ENCODE measurements around the gene DGCR2. TPM values are rescaled to one million over a fixed set of nuclear protein-coding genes. Genes with fewer than 3 reads are reported as not detected.

Gene DGCR2
- total and polyA plus RNA-seq, 11 donors = 26.0 to 53.3 (median 41.2) TPM

DNA sequence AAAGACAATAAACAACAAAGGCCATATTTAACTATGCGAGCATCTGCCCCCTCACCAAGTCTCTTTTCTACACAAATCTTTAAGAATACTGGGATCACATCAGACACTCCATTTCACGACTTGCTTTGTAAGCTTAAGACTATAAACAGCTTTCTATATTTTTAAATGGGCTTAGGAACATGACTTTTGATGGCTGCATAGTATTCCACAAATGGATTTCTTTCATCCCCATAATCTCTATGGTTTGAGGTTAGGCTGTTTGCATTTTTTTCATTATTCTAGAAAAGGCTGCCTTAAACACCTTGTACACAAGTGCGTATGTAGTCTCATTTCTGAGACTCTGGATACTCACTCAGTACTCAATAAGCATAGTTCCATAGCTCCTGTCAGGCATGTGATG is 52.8 kb downstream of the DGCR2 start:
- Histone ChIP-seq H3K9me3 (no peaks in the 10 kb centered on the region), H3K4me3 (no peak overlapping the region), H3K27ac (no peak overlapping the region), H3K36me3 (peaks cover 0 to 77% (median 58%) of the 10 kb centered on the region in 9 donors), H3K27me3 (no peaks in the 10 kb centered on the region), H3K4me1 (peaks cover 0 to 10% (median 0%) of the 10 kb centered on the region in 12 donors)
- TF ChIP-seq, protein P1, sequence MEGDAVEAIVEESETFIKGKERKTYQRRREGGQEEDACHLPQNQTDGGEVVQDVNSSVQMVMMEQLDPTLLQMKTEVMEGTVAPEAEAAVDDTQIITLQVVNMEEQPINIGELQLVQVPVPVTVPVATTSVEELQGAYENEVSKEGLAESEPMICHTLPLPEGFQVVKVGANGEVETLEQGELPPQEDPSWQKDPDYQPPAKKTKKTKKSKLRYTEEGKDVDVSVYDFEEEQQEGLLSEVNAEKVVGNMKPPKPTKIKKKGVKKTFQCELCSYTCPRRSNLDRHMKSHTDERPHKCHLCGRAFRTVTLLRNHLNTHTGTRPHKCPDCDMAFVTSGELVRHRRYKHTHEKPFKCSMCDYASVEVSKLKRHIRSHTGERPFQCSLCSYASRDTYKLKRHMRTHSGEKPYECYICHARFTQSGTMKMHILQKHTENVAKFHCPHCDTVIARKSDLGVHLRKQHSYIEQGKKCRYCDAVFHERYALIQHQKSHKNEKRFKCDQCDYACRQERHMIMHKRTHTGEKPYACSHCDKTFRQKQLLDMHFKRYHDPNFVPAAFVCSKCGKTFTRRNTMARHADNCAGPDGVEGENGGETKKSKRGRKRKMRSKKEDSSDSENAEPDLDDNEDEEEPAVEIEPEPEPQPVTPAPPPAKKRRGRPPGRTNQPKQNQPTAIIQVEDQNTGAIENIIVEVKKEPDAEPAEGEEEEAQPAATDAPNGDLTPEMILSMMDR (IDR thresholded peaks at IDR 0.05) = no peak
- TF ChIP-seq POLR2A (IDR thresholded peaks at IDR 0.05) = no peak
- no peak for ATAC-seq
- intact Hi-C loops (cut with DNase I) = loop anchor here in 1 of 10 donors (10.0 kb wide), 1 partner anchor 55 kb away; the partner anchor contains the start of gene DGCR2
- 96 to 99% (median 98%) methylated on average over 3 of the region's 3 CpGs for WGBS, 4 donors
- no peak for DNase-seq

DNA sequence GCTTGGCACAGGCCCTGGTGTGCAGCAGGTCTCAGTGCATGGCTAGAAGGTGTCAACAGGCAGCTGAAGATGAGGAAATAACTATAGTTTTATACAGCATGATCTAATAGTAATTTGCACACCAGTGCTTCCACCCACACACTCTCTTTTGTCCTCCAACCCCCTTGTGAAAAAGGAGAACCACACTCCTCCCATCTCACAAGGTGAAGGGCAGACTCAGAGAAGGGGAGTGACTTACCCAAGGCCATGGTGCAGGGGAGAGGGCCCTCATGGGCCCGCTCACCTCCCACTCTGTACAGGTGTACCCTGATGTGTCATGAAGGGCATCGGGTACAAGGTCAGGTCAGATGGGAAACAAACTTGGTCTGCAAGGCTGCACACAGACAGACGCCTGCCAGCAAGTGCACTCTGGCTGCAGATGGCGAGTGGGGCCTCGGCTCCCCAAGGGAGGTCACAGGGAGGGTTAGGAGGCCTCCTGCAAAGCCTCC is 53.4 kb downstream of the DGCR2 start:
- Histone ChIP-seq H3K4me1 (peaks cover 0 to 10% (median 0%) of the 10 kb centered on the region in 12 donors), H3K36me3 (peaks cover 0 to 80% (median 64%) of the 10 kb centered on the region in 9 donors), H3K9me3 (no peaks in the 10 kb centered on the region), H3K27me3 (no peaks in the 10 kb centered on the region), H3K4me3 (no peak overlapping the region), H3K27ac (no peak overlapping the region)
- intact Hi-C loops (cut with DNase I) = loop anchor here in 1 of 10 donors (10.0 kb wide), 1 partner anchor 56 kb away; the partner anchor contains the start of gene DGCR2
- no peak for TF ChIP-seq POLR2A (IDR thresholded peaks at IDR 0.05)
- TF ChIP-seq, protein P1 (IDR thresholded peaks at IDR 0.05) = no peak
- DNase-seq (no peak), ATAC-seq (no peak)
- 80 to 92% (median 86%) methylated on average over 5 of the region's 5 CpGs for WGBS, 4 donors

DNA sequence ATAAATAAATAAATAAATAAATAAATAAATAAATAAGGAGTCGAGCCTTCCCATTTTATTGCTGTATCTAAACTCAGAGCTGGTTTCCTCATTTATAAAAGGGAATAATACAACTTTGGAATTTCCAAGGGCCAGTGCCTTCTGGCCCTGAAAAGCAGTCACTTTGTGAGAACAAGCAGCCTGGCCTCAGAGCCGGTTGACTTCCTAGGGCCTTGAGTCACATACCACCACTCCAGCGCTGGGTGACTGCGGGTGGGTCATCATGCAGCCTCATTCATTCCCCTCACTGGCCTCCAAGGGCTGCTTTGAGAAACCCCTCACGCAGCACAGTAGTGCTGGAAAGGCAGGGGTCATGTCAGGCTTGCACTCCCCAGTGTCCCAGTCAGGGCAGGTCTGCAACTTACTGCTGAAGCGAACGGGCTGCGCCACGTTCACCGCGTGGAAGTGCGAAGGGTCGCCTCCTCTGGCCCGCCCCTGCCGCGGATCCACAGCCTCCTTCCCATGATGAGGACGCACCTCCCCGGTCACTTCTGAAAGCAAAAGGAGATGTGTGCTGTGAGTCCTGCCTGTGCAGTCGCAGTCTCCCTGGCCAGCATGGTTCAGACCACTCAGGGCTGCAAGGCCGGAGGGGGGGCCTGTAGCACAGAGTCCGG is 54.4 kb downstream of the DGCR2 start:
- WGBS, 4 donors = 93 to 97% (median 94%) methylated on average over 9 to 21 of the region's 21 CpGs
- ATAC-seq (no peak), DNase-seq (no peak)
- Histone ChIP-seq H3K27me3 (no peaks in the 10 kb centered on the region), H3K9me3 (no peaks in the 10 kb centered on the region), H3K36me3 (peaks cover 0 to 90% (median 72%) of the 10 kb centered on the region in 9 donors), H3K4me3 (no peak overlapping the region), H3K4me1 (peaks cover 0 to 13% (median 0%) of the 10 kb centered on the region in 12 donors), H3K27ac (no peak overlapping the region)
- intact Hi-C loops (cut with DNase I) = loop anchor here in 1 of 10 donors (10.0 kb wide), 1 partner anchor 57 kb away; the partner anchor contains the start of gene DGCR2
- TF ChIP-seq, protein P1 (IDR thresholded peaks at IDR 0.05) = no peak
- TF ChIP-seq POLR2A (IDR thresholded peaks at IDR 0.05) = no peak

DNA sequence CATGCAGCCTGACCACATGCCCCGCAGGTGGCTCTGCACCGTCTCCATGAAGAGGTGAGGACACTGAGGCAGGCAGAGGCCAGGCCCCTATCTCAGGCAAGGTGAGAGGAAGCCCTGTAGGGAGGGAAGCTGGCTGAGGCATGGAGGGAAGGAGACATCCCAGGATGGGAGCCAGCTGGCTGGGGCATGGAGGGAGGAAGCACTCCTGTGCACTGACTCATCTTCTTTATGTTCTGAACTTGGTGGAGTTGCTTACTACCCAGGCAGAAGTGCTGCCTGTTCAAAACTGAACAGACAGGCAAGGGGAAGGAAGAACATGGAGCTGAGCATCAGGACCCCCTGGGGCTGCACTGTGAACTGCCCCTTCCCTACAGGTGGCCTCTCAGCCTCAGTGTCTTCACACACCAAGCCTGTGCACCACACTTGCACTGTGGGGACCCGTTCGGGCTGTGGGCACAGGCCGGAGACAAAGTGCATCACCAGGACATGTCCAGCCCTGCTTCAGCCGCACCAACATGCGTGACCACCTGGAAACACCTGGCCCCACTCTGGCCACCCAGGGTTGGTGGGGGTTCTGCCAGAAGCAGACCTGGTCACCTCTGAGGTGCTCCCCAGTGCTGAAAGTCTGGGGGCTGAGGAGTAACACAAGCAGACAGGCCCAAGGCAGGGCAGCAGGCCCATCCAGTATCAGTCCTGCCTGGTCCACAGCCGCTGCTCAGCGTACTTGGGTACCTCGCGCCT is 55.5 kb downstream of the DGCR2 start:
- peaks cover 0 to 20% (median 4%) of the 10 kb centered on the region in 12 donors for H3K4me1 ChIP-seq
- no peaks in the 10 kb centered on the region for H3K27me3 ChIP-seq
- WGBS, 4 donors = 88 to 95% (median 94%) methylated on average over 8 to 11 of the region's 11 CpGs
- H3K4me3 ChIP-seq = no peak overlapping the region
- peak in 1 of 4 donors; percentile 23 for ATAC-seq
- peaks cover 0 to 95% (median 83%) of the 10 kb centered on the region in 9 donors for H3K36me3 ChIP-seq
- no peak overlapping the region for H3K27ac ChIP-seq
- no peaks in the 10 kb centered on the region for H3K9me3 ChIP-seq
- intact Hi-C loops (cut with DNase I) = loop anchor here in 1 of 10 donors (10.0 kb wide), 1 partner anchor 58 kb away; the partner anchor contains the start of gene DGCR2
- TF ChIP-seq, protein P1 (IDR thresholded peaks at IDR 0.05) = no peak
- no peak for TF ChIP-seq POLR2A (IDR thresholded peaks at IDR 0.05)
- DNase-seq = no peak

All from heart left ventricle (tissue), 16 donors.